Aorta (tissue), 5 donors: Measurements from ENCODE around the gene LRP8. TPM values are rescaled to one million over a fixed set of nuclear protein-coding genes. Genes with fewer than 3 reads are reported as not detected.
"Not testable (repeated sequence)": the region's sequence is repeated elsewhere in the genome, so short reads cannot be mapped to it uniquely, and the experiment has no call there.

Experiments
- ATAC-seq: fragments of 200-7000 bp; cut with Tn5 transposase; one replicate; pipeline ENCODE4 v1.9.1; 2022; ENCODE audit warnings: moderate library complexity; ENCODE audit not compliant: low FRiP score
- DNase-seq, 2 donors: peaks; one replicate each; pipeline ENCODE4 v3.0.0-alpha.2; 2020
- H3K27ac ChIP-seq, 2 donors: one replicate each; pipeline ENCODE4 v1.5.1; 2013; ENCODE audit warnings: low read length in 2 of 2, mild to moderate bottlenecking in 2 of 2, moderate library complexity in 2 of 2, control low read depth in 1 of 2, inconsistent platforms in 1 of 2, low read depth in 1 of 2
- H3K27me3 ChIP-seq, 2 donors: one replicate each; pipeline ENCODE4 v1.6.1; 2013; ENCODE audit warnings: control low read depth in 1 of 2, low read length in 1 of 2, mild to moderate bottlenecking in 1 of 2, moderate library complexity in 1 of 2; ENCODE audit not compliant: insufficient read depth in 2 of 2, control insufficient read depth in 1 of 2
- H3K36me3 ChIP-seq, 2 donors: one replicate each; pipeline ENCODE4 v1.6.1; 2013; ENCODE audit warnings: control low read depth in 1 of 2, low read length in 1 of 2, mild to moderate bottlenecking in 1 of 2; ENCODE audit not compliant: insufficient read depth in 2 of 2, control insufficient read depth in 1 of 2
- H3K4me1 ChIP-seq, 2 donors: one replicate each; pipeline ENCODE4 v1.6.1; 2013; ENCODE audit warnings: low read length in 2 of 2, control low read depth in 1 of 2, mild to moderate bottlenecking in 1 of 2, moderate library complexity in 1 of 2; ENCODE audit not compliant: insufficient read depth in 2 of 2, control insufficient read depth in 1 of 2
- H3K4me3 ChIP-seq, 2 donors: one replicate each; pipeline ENCODE4 v1.5.1; 2013; ENCODE audit warnings: low read length in 2 of 2, control low read depth in 1 of 2, mild to moderate bottlenecking in 1 of 2
- H3K9me3 ChIP-seq: one replicate; pipeline ENCODE4 v1.6.1; 2013; ENCODE audit warnings: mild to moderate bottlenecking, low read length; ENCODE audit not compliant: control insufficient read depth
- WGBS, 2 donors: extraction: QIAGEN DNeasy Blood & Tissue Kit; methylation state at CpG; one replicate each; pipeline ENCODE4 v1.1.7; 2013; 5-methylcytosine and 5-hydroxymethylcytosine counted together
- intact Hi-C, 2 donors: fragments of 100-400 bp; cut with DNase I; formaldehyde crosslinking; loops; one replicate each; pipeline versions ENCODE4 v1.14.2 to v1.15.0; 2022
- polyA plus RNA-seq, 2 donors: library from polyadenylated mRNA; stranded (reverse); fragments of 200-250 nt; gene quantifications; one replicate each; pipeline ENCODE4 v1.2.3, GENCODE V29; 2013
- total RNA-seq, 2 donors: library from RNA; stranded (reverse); fragmentation: NEBNext Ultra II Directional; extraction: Animal tissue kit (Norgen Biotek cat#: 25700); gene quantifications; one replicate each; pipeline ENCODE4 v1.2.1, GENCODE V29; 2021
- donor health status: healthy with polysubstance abuse.
- donor health status: Bipolar disorder and iron deficiency.
- donor health status: DM: no; HTN: no; CAD: no.
- donor health status: DM: no; HTN: no; CAD: no.
- donor health status: DM: yes; HTN: yes; CAD: no.

LRP8 gene
- total and polyA plus RNA-seq, 4 donors = 1.1 to 12.3 (median 5.9) TPM

- Histone ChIP-seq H3K4me1 (peaks cover 5 to 6% of the 10 kb centered on the region in 2 donors), H3K27ac (no peak overlapping the region), H3K9me3 (no peaks in the 10 kb centered on the region), H3K27me3 (no peaks in the 10 kb centered on the region), H3K36me3 (no peaks in the 10 kb centered on the region), H3K4me3 (no peak overlapping the region)
- ATAC-seq (no peak), DNase-seq (no peak)
- intact Hi-C loops = no loop called here
- WGBS, 2 donors = 89 to 95% methylated on average over 7 of the region's 7 CpGs
Observed at GRCh38 chr1:53288790-53289429, 39.0 kb downstream of the LRP8 start.

- H3K27me3 ChIP-seq = no peaks in the 10 kb centered on the region
- no peaks in the 10 kb centered on the region for H3K36me3 ChIP-seq
- H3K4me1 ChIP-seq = peaks cover 0 to 2% of the 10 kb centered on the region in 2 donors
- no peak overlapping the region for H3K4me3 ChIP-seq
- ATAC-seq (no peak), DNase-seq (no peak)
- WGBS, 2 donors = 89% methylated on average over 18 of the region's 18 CpGs
- intact Hi-C loops = no loop called here
- no peak overlapping the region for H3K27ac ChIP-seq
- no peaks in the 10 kb centered on the region for H3K9me3 ChIP-seq
Observed at GRCh38 chr1:53288002-53288789, 39.7 kb downstream of the LRP8 start.

GRCh38 chr1:53286955-53287354 lies 40.9 kb downstream of the LRP8 start:
- whole genome bisulfite sequencing, 2 donors = 85 to 89% methylated on average over 4 of the region's 4 CpGs
- no peaks in the 10 kb centered on the region for H3K27me3 ChIP-seq

GRCh38 chr1:53285969-53286760 lies 41.7 kb downstream of the LRP8 start:
- H3K4me1 ChIP-seq = no peaks in the 10 kb centered on the region
- DNase-seq (no peak), ATAC-seq (no peak)
- 88 to 89% methylated on average over 8 of the region's 8 CpGs for WGBS, 2 donors
- intact Hi-C loops = no loop called here
- H3K27me3 ChIP-seq = no peaks in the 10 kb centered on the region
- H3K9me3 ChIP-seq = no peaks in the 10 kb centered on the region
- no peak overlapping the region for H3K4me3 ChIP-seq
- no peak overlapping the region for H3K27ac ChIP-seq
- H3K36me3 ChIP-seq = no peaks in the 10 kb centered on the region

More at GRCh38 chr1:53286955-53287354, 40.9 kb downstream of the LRP8 start:
- Histone ChIP-seq H3K9me3 (no peaks in the 10 kb centered on the region), H3K4me1 (no peaks in the 10 kb centered on the region), H3K36me3 (no peaks in the 10 kb centered on the region), H3K4me3 (no peak overlapping the region), H3K27ac (no peak overlapping the region)
- no peak for ATAC-seq
- intact Hi-C loops = no loop called here
- DNase-seq = no peak

GRCh38 chr1:53285546-53285945 lies 42.3 kb downstream of the LRP8 start:
- Histone ChIP-seq H3K9me3 (no peaks in the 10 kb centered on the region), H3K27ac (no peak overlapping the region), H3K4me1 (no peaks in the 10 kb centered on the region), H3K27me3 (no peaks in the 10 kb centered on the region), H3K36me3 (no peaks in the 10 kb centered on the region), H3K4me3 (no peak overlapping the region)
- intact Hi-C loops = no loop called here
- no peak for DNase-seq
- no peak for ATAC-seq
- WGBS, 2 donors = 80 to 81% methylated on average over 5 of the region's 5 CpGs

- Histone ChIP-seq H3K9me3 (no peaks in the 10 kb centered on the region), H3K36me3 (no peaks in the 10 kb centered on the region), H3K4me3 (no peak overlapping the region), H3K27ac (no peak overlapping the region), H3K4me1 (no peaks in the 10 kb centered on the region), H3K27me3 (no peaks in the 10 kb centered on the region)
- intact Hi-C loops = no loop called here
- WGBS, 2 donors = 97 to 98% methylated on average over 8 of the region's 8 CpGs
- no peak for ATAC-seq
- no peak for DNase-seq
Observed at GRCh38 chr1:53284224-53285020, 43.4 kb downstream of the LRP8 start.

GRCh38 chr1:53283156-53283555 lies 44.7 kb downstream of the LRP8 start:
- intact Hi-C loops, H3K9me3 ChIP-seq, H3K27me3 ChIP-seq, DNase-seq, ATAC-seq, H3K4me1 ChIP-seq, H3K4me3 ChIP-seq, H3K27ac ChIP-seq, H3K36me3 ChIP-seq: not testable (repeated sequence)
- WGBS, 2 donors = 96 to 97% methylated on average over 12 of the region's 12 CpGs

- H3K27ac ChIP-seq = no peak overlapping the region
- no peaks in the 10 kb centered on the region for H3K9me3 ChIP-seq
- no peaks in the 10 kb centered on the region for H3K4me1 ChIP-seq
- H3K27me3 ChIP-seq = no peaks in the 10 kb centered on the region
- H3K4me3 ChIP-seq = no peak overlapping the region
- ATAC-seq (no peak), DNase-seq (no peak)
- H3K36me3 ChIP-seq = no peaks in the 10 kb centered on the region
- WGBS, 2 donors = 88% methylated on average over 9 of the region's 9 CpGs
- intact Hi-C loops = no loop called here
Observed at GRCh38 chr1:53281133-53281532, 46.7 kb downstream of the LRP8 start.
